HG03095 (cell line): Measurements from ENCODE around the gene LCE3B.

Experiments
- ATAC-seq: cut with Tn5 transposase; IDR thresholded peaks from one replicate; pipeline ENCODE4 v1.9.1; 2021; ENCODE audit warnings: moderate library complexity; ENCODE audit not compliant: unreplicated experiment

LCE3B gene

GRCh38 chr1:152657677-152658076 lies 44.1 kb downstream of the LCE3B start:
- ATAC-seq = no peak

DNA sequence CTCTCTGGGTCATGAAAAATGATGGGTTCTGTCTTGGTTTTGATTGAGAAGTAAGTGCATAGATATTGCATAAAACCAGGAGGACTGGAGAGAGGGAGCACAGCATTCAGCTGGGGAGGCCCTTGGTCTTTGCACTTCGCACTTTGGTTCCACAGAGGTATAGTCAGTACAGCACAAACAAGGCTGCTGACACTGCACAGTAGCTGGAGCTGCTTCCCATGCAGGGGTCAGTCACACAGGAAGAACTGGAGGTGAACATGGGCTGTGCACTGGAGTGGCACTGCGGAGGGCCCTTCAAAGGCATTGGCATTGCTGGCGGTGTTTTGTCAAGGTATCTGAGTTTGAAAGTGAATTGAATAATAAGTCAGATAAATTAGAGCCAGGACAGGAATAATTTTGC lies 45.0 kb downstream of the LCE3B start:
- ATAC-seq = no peak

GRCh38 chr1:152663098-152663497 lies 49.5 kb downstream of the LCE3B start, which contains the start of gene LCE2D:
Gene LCE2D (plus strand): TSS chr1:152663380. CDS start chr1:152664106, 726 bp downstream.
- ATAC-seq = no peak
